Stimulated activated CD4-positive, alpha-beta T cell treated with anti-CD3 and anti-CD28 coated beads, Interleukin-12 subunit alpha, Interleukin-12 subunit beta, amount 100 ng/mL, for 24 hours (primary cell): Measurements from ENCODE around the gene ZNF532.
"Not testable (repeated sequence)": the region's sequence is repeated elsewhere in the genome, so short reads cannot be mapped to it uniquely, and the experiment has no call there.

Experiments
- DNase-seq, 2 experiments: peaks; one replicate each; pipeline ENCODE4 v3.0.0-alpha.2; 2020; ENCODE audit warnings: low read depth in 2 of 2

ZNF532 gene

GRCh38 chr18:59008302-59008974 is 143.8 kb downstream of the ZNF532 start:
- DNase-seq, result no peak

GRCh38 chr18:59009846-59010245 is 145.2 kb downstream of the ZNF532 start:
- no peak for DNase-seq

- no peak for DNase-seq
Observed at GRCh38 chr18:59011289-59011688, 146.6 kb downstream of the ZNF532 start.

- DNase-seq, result no peak
Observed at GRCh38 chr18:59011786-59012185, 147.1 kb downstream of the ZNF532 start.

GRCh38 chr18:59012815-59013705 is 148.4 kb downstream of the ZNF532 start:
- DNase-seq, result no peak

- DNase-seq, result no peak
Observed at GRCh38 chr18:59013744-59014143, 149.1 kb downstream of the ZNF532 start.

- no peak for DNase-seq
Observed at GRCh38 chr18:59015531-59016152, 151.0 kb downstream of the ZNF532 start.

GRCh38 chr18:59021500-59021899 is 156.8 kb downstream of the ZNF532 start:
- no peak for DNase-seq

- DNase-seq, result no peak
Observed at GRCh38 chr18:59022167-59022945, 157.7 kb downstream of the ZNF532 start.

GRCh38 chr18:59024829-59025228 is 160.2 kb downstream of the ZNF532 start:
- no peak for DNase-seq

GRCh38 chr18:59025532-59025931 is 160.9 kb downstream of the ZNF532 start:
- not testable (repeated sequence) for DNase-seq

- no peak for DNase-seq
Observed at GRCh38 chr18:59026364-59026763, 161.7 kb downstream of the ZNF532 start.

GRCh38 chr18:59026831-59027410 is 162.2 kb downstream of the ZNF532 start:
- no peak for DNase-seq

GRCh38 chr18:59029663-59030429 is 165.2 kb downstream of the ZNF532 start:
- DNase-seq, result no peak

GRCh38 chr18:59032308-59032707 is 167.6 kb downstream of the ZNF532 start:
- DNase-seq, result no peak

- DNase-seq, result no peak
Observed at GRCh38 chr18:59033359-59033758, 168.7 kb downstream of the ZNF532 start.

GRCh38 chr18:59033974-59034373 is 169.3 kb downstream of the ZNF532 start:
- no peak for DNase-seq

GRCh38 chr18:59035591-59035990 is 170.9 kb downstream of the ZNF532 start:
- no peak for DNase-seq
